K562 (cell line): Measurements from ENCODE around the gene ABCB6. TPM values are rescaled to one million over a fixed set of nuclear protein-coding genes. Genes with fewer than 3 reads are reported as not detected.

Experiments used
- ATAC-seq: fragments of 200-7000 bp; cut with Tn5 transposase; 3 replicates; pipeline ENCODE4 v1.9.1; 2020; ENCODE audit warnings: moderate library complexity
- BruUV-seq: library from RNA; stranded (reverse); fragments of 400-500 nt; replicated peaks from 2 replicates; lab custom pipeline; 2021; lab: Mats Ljungman, UMichigan
- CTCF ChIA-PET: fragments of 300-600 bp; formaldehyde crosslinking; extraction: SDS; loops from one replicate; lab custom pipeline; 2021; ENCODE audit warnings: low intra/inter-chr PET ratio; lab: Yijun Ruan, JAX
- POLR2A ChIA-PET: fragments of 300-600, 350-650 bp; sonication (Branson Sonifier 250); formaldehyde crosslinking; extraction: SDS; loops from one replicate; lab custom pipeline; 2021; ENCODE audit warnings: antibody characterized with exemption, inconsistent platforms; lab: Yijun Ruan, JAX
- DNase-seq, 4 experiments: peaks; one replicate each; pipeline versions ENCODE4 v3.0.0 to v3.0.0-alpha.2; 2011 to 2018; ENCODE audit warnings: low spot score in 3 of 4, mixed read lengths in 3 of 4; ENCODE audit errors: extremely low read depth in 1 of 4
- FAIRE-seq: peaks from 2 replicates; lab custom pipeline; 2011; peaks lifted over from hg19 to GRCh38; lab: Jason Lieb, UNC
- H2AFZ ChIP-seq: 2 replicates; pipeline ENCODE4 v1.6.0; 2011; ENCODE audit warnings: low read depth, low read length, control low read depth, inconsistent platforms
- H3K27ac ChIP-seq: fragments of 200-600 bp; 3 replicates; pipeline ENCODE4 v1.8.0; 2011; ENCODE audit warnings: low read depth, mild to moderate bottlenecking, control low read depth, inconsistent platforms, low read length, moderate library complexity, mixed read lengths; ENCODE audit errors: extremely low read depth
- H3K27me3 ChIP-seq, 2 experiments: fragments of 300-600 bp in 1 of 2; 2 replicates in 1 of 2; 3 replicates in 1 of 2; pipeline versions ENCODE4 v1.6.0 to v1.8.0; 2011; ENCODE audit warnings: inconsistent platforms in 2 of 2, low read length in 2 of 2, mild to moderate bottlenecking in 1 of 2, mixed read lengths in 1 of 2, moderate library complexity in 1 of 2; ENCODE audit not compliant: control insufficient read depth in 2 of 2, insufficient read depth in 2 of 2
- H3K36me3 ChIP-seq: fragments of 300-600 bp; 3 replicates; pipeline ENCODE4 v1.8.0; 2011; ENCODE audit warnings: mild to moderate bottlenecking, low read length, inconsistent platforms; ENCODE audit not compliant: control insufficient read depth, insufficient read depth
- H3K4me1 ChIP-seq, 2 experiments: fragments of 200-600 bp in 1 of 2; replicated peaks in 1 of 2; 2 replicates in 1 of 2; 3 replicates in 1 of 2; pipeline versions ENCODE4 v1.5.1 to v1.8.0; 2011; ENCODE audit warnings: inconsistent platforms in 2 of 2, low read length in 2 of 2, mild to moderate bottlenecking in 1 of 2, mixed read lengths in 1 of 2, moderate library complexity in 1 of 2; ENCODE audit not compliant: control insufficient read depth in 2 of 2, insufficient read depth in 2 of 2
- H3K4me2 ChIP-seq: 2 replicates; pipeline ENCODE4 v1.6.1; 2011; ENCODE audit warnings: low read length, control low read depth, inconsistent platforms, mixed read lengths; ENCODE audit not compliant: insufficient read depth
- H3K4me3 ChIP-seq: fragments of 200-600 bp; sonication (generic), shearing (Covaris generic); 2 replicates; pipeline ENCODE4 v1.5.1; 2016; ENCODE audit warnings: control low read depth, inconsistent platforms
- H3K79me2 ChIP-seq: fragments of 200-600 bp; 3 replicates; pipeline ENCODE4 v1.8.0; 2011; ENCODE audit warnings: low read length, inconsistent platforms; ENCODE audit not compliant: control insufficient read depth, insufficient read depth
- H3K9ac ChIP-seq, 2 experiments: 2 replicates each; pipeline versions ENCODE4 v1.6.0 to v1.6.1; 2011; ENCODE audit warnings: low read depth in 2 of 2, low read length in 2 of 2, control low read depth in 1 of 2, inconsistent platforms in 1 of 2, mild to moderate bottlenecking in 1 of 2, mixed read lengths in 1 of 2; ENCODE audit not compliant: insufficient read depth in 1 of 2
- H3K9me1 ChIP-seq: one replicate; pipeline ENCODE4 v1.6.0; 2011; ENCODE audit warnings: inconsistent platforms, mild to moderate bottlenecking, low read length, moderate library complexity; ENCODE audit not compliant: control insufficient read depth, insufficient read depth
- H3K9me3 ChIP-seq: replicated peaks from 2 replicates; pipeline ENCODE4 v1.5.1; 2011; ENCODE audit warnings: low read depth, low read length, inconsistent platforms; ENCODE audit not compliant: control insufficient read depth, insufficient read depth
- H4K20me1 ChIP-seq: replicated peaks from 2 replicates; pipeline ENCODE4 v1.6.1; 2011; ENCODE audit warnings: low read length, inconsistent platforms, mixed read lengths; ENCODE audit not compliant: control insufficient read depth, insufficient read depth
- C11orf30 ChIP-seq: fragments of 450-650 bp; IDR thresholded peaks from 2 replicates; pipeline ENCODE4 v1.6.1; 2016; ENCODE audit warnings: low read depth, mild to moderate bottlenecking
- TAF7 ChIP-seq: fragments of 450-650 bp; IDR thresholded peaks from 2 replicates; pipeline ENCODE4 v1.6.1; 2016; ENCODE audit warnings: missing genetic modification characterization, missing compliant biosample characterization
- TCF7 ChIP-seq: sonication (generic); IDR thresholded peaks from 2 replicates; pipeline ENCODE4 v1.6.1; 2016; ENCODE audit warnings: antibody characterized with exemption, borderline replicate concordance
- TGIF2 ChIP-seq: sonication (generic); formaldehyde crosslinking; IDR thresholded peaks from 2 replicates; pipeline ENCODE4 v1.8.1; 2022; ENCODE audit warnings: mild to moderate bottlenecking, missing genetic modification reagents, moderate library complexity
- ZBTB8A ChIP-seq: fragments of 450-650 bp; IDR thresholded peaks from 2 replicates; pipeline ENCODE4 v1.6.1; 2018; ENCODE audit warnings: mild to moderate bottlenecking, moderate library complexity; ENCODE audit not compliant: partially characterized antibody
- ZNF707 ChIP-seq: fragments of 250-450 bp; sonication (Bioruptor Pico); conservative IDR thresholded peaks from 2 replicates; pipeline ENCODE4 v1.8.0; 2022; ENCODE audit warnings: inconsistent platforms, mild to moderate bottlenecking, moderate library complexity
- WGBS: fragments of 100-300 bp; shearing (Covaris generic); methylation state at CpG from one replicate; pipeline ENCODE4 v1.1.6; 2016; ENCODE audit warnings: low coverage, mixed read lengths; ENCODE audit not compliant: insufficient coverage; ENCODE audit errors: missing lambda C conversion rate; 5-methylcytosine and 5-hydroxymethylcytosine counted together
- in situ Hi-C: fragments of 300-500 bp; cut with MboI; formaldehyde crosslinking; loops from 4 replicates; pipeline ENCODE4 v1.15.0; 2018; ENCODE audit warnings: inconsistent platforms, mixed read lengths
- intact Hi-C: fragments of 100-400 bp; cut with micrococcal nuclease; formaldehyde crosslinking; loops from 2 replicates; pipeline ENCODE4 v1.14.2; 2022
- polyA plus RNA-seq, 8 experiments: library from polyadenylated mRNA; depleted of rRNA in 4 of 8; stranded (reverse) in 5 of 8; unstranded in 3 of 8; fragments of >200 nt; fragmentation: Nextera tagmentation in 2 of 8; fragmentation: Illumina TruSeq in 1 of 8; extraction: Ambion mirVana in 2 of 8; extraction: Trizol in 1 of 8; gene quantifications; 2 replicates each; pipeline versions ENCODE4 v1.2.1 to v1.2.3, GENCODE V29; 2011 to 2014; ENCODE audit warnings: inconsistent platforms in 1 of 8, missing spikeins in 1 of 8
- total RNA-seq, 7 experiments: library from RNA; depleted of rRNA in 6 of 7; stranded (reverse); fragments of >200 nt in 6 of 7; fragmentation: Illumina TruSeq in 2 of 7; extraction: Trizol in 2 of 7; gene quantifications; 2 replicates each; pipeline versions ENCODE4 v1.2.1 to v1.2.3, GENCODE V29; 2011 to 2021; ENCODE audit warnings: low replicate concordance in 1 of 7
- TF ChIP-seq, protein P1 (sequence below), 2 experiments: fragments of 450-650 bp; conservative IDR thresholded peaks; 2 replicates each; pipeline ENCODE4 v1.6.1; 2017; ENCODE audit warnings: mild to moderate bottlenecking in 2 of 2, moderate library complexity in 2 of 2

ABCB6 gene
- total and polyA plus RNA-seq, 9 of the 15 experiments (the other 6 are each of a cell fraction or from before 2014, with no cell fraction given), result 3.7 to 29.8 (median 16.8) TPM

DNA sequence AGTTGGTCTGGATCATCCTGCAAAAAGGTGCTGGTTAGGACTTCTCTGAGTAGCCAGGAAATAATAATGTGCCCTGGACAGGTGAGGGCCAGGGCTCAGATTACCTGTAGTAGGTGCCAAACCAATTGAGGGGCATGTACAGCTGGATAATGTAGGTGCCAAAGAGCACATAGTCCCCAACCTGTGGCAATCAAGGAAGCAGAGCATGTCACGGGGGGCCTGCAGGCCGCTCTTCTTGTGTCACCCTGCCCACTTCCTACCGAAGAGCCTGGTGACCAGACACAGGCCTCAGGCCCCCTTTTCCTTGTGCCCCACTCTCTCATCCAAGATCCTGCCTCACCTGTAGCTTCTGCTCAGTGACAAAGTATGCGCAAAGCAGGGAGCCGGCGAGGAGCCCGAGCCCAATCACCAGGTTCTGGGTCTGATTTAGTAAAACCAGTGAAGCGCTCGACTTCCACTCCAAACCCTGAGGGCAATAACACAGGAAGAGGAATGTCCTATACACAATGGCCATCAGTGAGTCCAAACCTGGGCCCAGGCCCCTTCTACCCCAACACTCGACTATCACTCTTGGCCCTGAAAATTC, 5.2 kb downstream of the ABCB6 start:
- CTCF ChIA-PET, result no interaction called here
- POLR2A ChIA-PET, result no interaction called here
- DNase-seq, result no peak

More for the DNA sequence above, 5.2 kb downstream of the ABCB6 start:
- Histone ChIP-seq H3K36me3 (peaks cover 75% of the 10 kb centered on the region), H3K9me3 (no peaks in the 10 kb centered on the region), H3K79me2 (peaks cover 25% of the 10 kb centered on the region), H3K9ac (no peak overlapping the region), H3K4me3 (no peak overlapping the region), H2AFZ (no peak overlapping the region), H3K9me1 (no peaks in the 10 kb centered on the region), H4K20me1 (0 out of 2 replicates have a peak, but pooled peaks cover 2% of the 10 kb centered on the region), H3K4me1 (peaks cover 7 to 27% of the 10 kb centered on the region in 2 experiments; a peak in 4 of 5 replicates), H3K27ac (no peak overlapping the region), H3K4me2 (no peak overlapping the region), H3K27me3 (no peaks in the 10 kb centered on the region)
- no TSS peak for BruUV-seq
- FAIRE-seq (no peak), ATAC-seq (no peak)
- in situ Hi-C loops (no loop called here), intact Hi-C loops (no loop called here)
- 92% methylated on average over 7 of the region's 10 CpGs for WGBS
- no peak for TF ChIP-seq TAF7
- TF ChIP-seq ZNF707 (CRISPR knock-in tag), result no peak
- no peak for TF ChIP-seq ZBTB8A
- TF ChIP-seq C11orf30, result no peak
- TF ChIP-seq TCF7, result no peak
- TF ChIP-seq TGIF2, result no peak
- TF ChIP-seq, protein P1, sequence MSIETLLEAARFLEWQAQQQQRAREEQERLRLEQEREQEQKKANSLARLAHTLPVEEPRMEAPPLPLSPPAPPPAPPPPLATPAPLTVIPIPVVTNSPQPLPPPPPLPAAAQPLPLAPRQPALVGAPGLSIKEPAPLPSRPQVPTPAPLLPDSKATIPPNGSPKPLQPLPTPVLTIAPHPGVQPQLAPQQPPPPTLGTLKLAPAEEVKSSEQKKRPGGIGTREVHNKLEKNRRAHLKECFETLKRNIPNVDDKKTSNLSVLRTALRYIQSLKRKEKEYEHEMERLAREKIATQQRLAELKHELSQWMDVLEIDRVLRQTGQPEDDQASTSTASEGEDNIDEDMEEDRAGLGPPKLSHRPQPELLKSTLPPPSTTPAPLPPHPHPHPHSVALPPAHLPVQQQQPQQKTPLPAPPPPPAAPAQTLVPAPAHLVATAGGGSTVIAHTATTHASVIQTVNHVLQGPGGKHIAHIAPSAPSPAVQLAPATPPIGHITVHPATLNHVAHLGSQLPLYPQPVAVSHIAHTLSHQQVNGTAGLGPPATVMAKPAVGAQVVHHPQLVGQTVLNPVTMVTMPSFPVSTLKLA (conservative IDR thresholded peaks at IDR 0.05), result no peak
